Endothelial cell of hepatic sinusoid (primary cell): Measurements from ENCODE around the gene MAP4K3.
"Not testable (repeated sequence)": the region's sequence is repeated elsewhere in the genome, so short reads cannot be mapped to it uniquely, and the experiment has no call there.

Source experiments
- in situ Hi-C: cut with HindIII; loops from 2 replicates; pipeline ENCODE4 v1.10.0; 2017; ENCODE audit warnings: low sequenced_read_pairs

Gene MAP4K3

GRCh38 chr2:39378968-39379367, 58.1 kb downstream of the MAP4K3 start:
- in situ Hi-C loops, result no loop called here

GRCh38 chr2:39377226-39377939, 59.7 kb downstream of the MAP4K3 start:
- in situ Hi-C loops, result no loop called here

DNA sequence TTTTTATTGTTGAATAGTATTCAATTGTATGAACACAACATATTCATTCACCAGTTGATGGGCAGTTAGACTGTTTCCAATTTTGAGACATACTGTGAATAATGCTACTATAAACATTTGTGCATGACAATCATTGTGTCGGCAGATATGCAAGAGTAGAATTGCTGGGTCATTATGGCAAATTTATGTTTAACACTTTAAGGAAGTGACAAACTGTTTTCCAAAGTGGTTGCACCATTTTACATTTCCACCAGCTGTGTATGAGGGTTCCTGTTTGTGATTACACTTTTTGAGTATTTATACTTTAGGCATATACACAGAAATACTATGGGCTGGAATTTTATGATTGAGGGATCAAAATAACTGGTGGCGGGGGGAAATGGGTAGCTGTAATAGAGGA, 61.2 kb downstream of the MAP4K3 start:
- in situ Hi-C loops, result no loop called here

- in situ Hi-C loops, result no loop called here
These were observed 63.8 kb downstream of the MAP4K3 start for GRCh38 chr2:39373181-39373802.

- in situ Hi-C loops, result no loop called here
These were observed 67.0 kb downstream of the MAP4K3 start for GRCh38 chr2:39370101-39370500.

GRCh38 chr2:39368846-39369245, 68.2 kb downstream of the MAP4K3 start:
- in situ Hi-C loops, result no loop called here

GRCh38 chr2:39368376-39368775, 68.7 kb downstream of the MAP4K3 start:
- in situ Hi-C loops, result no loop called here

- in situ Hi-C loops, result no loop called here
These were observed 74.5 kb downstream of the MAP4K3 start for GRCh38 chr2:39362595-39362994.

- in situ Hi-C loops, result no loop called here
These were observed 75.6 kb downstream of the MAP4K3 start for GRCh38 chr2:39361511-39361910.

GRCh38 chr2:39360342-39360741, 76.7 kb downstream of the MAP4K3 start:
- in situ Hi-C loops, result not testable (repeated sequence)

- in situ Hi-C loops, result no loop called here
These were observed 77.5 kb downstream of the MAP4K3 start for GRCh38 chr2:39359453-39360038.

GRCh38 chr2:39356922-39357639, 80.0 kb downstream of the MAP4K3 start:
- in situ Hi-C loops, result no loop called here

- in situ Hi-C loops, result no loop called here
These were observed 86.4 kb downstream of the MAP4K3 start for GRCh38 chr2:39350658-39351057.

DNA sequence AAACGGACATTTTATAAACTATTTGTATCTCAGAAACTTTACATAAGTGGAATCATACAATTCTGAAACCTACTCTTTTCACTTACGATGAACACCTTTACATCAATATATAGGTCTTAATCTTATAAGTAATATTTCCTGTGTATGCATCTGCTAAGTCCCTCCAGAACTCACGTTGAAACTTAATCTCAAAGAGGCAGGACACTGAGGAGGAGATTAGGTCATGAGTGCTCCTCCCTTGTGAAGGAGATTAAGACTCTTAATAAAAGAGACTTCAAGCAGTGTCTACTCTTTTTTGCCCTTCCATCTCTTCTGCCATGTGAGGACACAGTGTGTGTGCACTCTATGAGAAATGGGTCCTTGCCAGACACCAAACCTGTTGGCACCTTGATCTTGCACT, 98.6 kb downstream of the MAP4K3 start:
- in situ Hi-C loops, result loop anchor here (10.0 kb wide), 1 partner anchor 64 kb away; no protein-coding TSS in a partner anchor

- in situ Hi-C loops, result loop anchor here (10.0 kb wide), 1 partner anchor 61 kb away; no protein-coding TSS in a partner anchor
These were observed 101.2 kb downstream of the MAP4K3 start for GRCh38 chr2:39335930-39336329.

- in situ Hi-C loops, result loop anchor here (10.0 kb wide), 1 partner anchor 60 kb away; no protein-coding TSS in a partner anchor
These were observed 102.1 kb downstream of the MAP4K3 start for GRCh38 chr2:39334978-39335377.

DNA sequence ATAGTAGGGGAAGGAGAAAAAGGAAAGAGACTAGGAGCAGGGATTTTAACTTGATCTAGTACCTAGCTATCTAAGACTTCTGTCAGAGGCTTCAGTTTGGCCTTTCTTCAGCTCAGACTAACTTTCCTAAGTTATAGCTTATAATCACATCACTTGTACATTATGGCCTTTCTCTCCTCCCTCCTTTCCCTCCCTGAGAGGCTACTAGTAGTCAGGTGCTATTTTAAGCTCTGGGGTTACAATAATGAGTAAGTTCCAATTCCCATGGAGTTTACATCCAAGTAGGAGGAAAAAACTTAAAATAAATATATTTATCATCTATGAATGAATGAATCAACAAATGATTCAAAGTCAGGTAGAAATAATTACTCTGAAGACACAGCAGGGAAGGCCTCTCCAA, 102.6 kb downstream of the MAP4K3 start:
- in situ Hi-C loops, result loop anchor here (10.0 kb wide), 1 partner anchor 60 kb away; no protein-coding TSS in a partner anchor

DNA sequence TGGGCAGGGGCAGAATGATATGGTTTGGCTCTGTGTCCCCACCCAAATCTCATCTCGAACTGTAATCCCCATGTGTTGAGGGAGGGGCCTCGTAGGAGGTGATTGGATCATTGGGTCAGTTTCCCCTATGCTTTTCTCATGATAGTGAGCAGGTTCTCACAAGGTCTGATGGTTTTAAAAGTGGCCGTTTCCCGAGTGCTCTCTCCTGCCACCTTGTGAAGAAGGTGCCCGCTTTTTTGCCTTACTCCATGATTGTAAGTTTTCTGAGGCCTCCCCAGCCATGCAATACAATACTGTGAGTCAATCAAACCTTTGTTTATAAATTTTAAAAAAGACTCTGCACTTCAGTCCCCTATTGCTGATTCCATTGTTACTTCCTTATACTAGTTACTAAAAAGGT, 110.4 kb downstream of the MAP4K3 start:
- in situ Hi-C loops, result no loop called here

DNA sequence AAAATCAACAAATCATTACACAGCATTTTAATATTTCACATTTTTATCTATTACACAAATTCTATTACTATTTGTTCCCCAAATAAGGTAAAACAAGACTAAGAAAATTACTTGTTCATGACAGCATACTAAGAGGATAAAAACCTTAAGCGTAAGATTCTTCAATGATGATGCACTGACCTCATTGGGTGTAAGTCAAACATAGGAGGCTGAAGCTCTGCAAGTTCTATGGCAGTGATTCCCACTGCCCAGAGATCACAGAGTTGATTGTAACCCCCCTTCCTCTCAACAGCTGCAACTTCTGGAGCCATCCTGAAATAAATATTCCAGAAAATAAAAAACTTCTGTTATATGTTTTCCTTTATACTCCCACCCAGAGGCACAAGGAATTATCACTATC, 111.1 kb downstream of the MAP4K3 start:
- in situ Hi-C loops, result no loop called here

GRCh38 chr2:39321056-39322035, 115.7 kb downstream of the MAP4K3 start:
- in situ Hi-C loops, result not testable (repeated sequence)
